CD4-positive, alpha-beta T cell treated with Interleukin-17A for 4 hours (primary cell): ENCODE measurements around the gene BORA.
"Not testable (repeated sequence)": the region's sequence is repeated elsewhere in the genome, so short reads cannot be mapped to it uniquely, and the experiment has no call there.

Experiments used
- DNase-seq: peaks from one replicate; pipeline ENCODE4 v3.0.0-alpha.2; 2020; ENCODE audit warnings: mixed read lengths

BORA gene

GRCh38 chr13:72727417-72728289 lies at the start of gene BORA, which contains the start of gene MZT1:
BORA (plus strand) TSS chr13:72727923; CDS start chr13:72728941, 1,018 bp downstream.
MZT1 (minus strand) TSS chr13:72727629; CDS start chr13:72727602, 27 bp downstream.
- DNase-seq, result peak; percentile 94

DNA sequence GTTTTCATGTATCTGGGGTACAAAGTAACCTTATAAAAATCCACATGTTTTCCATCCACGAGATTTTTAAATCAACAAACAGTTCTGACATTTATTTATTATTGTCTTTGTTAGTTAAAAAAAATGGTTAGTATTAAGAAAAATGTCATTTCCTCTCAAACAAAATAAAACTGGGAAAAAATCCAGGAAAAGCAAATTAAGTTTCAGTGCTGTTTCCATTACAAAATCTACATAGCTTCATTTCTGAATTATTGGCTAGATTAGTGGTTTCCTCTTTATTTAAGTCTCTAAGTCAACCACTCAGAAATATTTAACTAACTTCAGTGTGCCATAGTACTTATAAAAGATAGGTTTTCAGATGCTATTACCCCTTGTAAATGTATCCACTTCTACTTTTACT lies 49.4 kb upstream of the BORA start:
- DNase-seq, result no peak

GRCh38 chr13:72680353-72680752 lies 47.4 kb upstream of the BORA start:
- no peak for DNase-seq

DNA sequence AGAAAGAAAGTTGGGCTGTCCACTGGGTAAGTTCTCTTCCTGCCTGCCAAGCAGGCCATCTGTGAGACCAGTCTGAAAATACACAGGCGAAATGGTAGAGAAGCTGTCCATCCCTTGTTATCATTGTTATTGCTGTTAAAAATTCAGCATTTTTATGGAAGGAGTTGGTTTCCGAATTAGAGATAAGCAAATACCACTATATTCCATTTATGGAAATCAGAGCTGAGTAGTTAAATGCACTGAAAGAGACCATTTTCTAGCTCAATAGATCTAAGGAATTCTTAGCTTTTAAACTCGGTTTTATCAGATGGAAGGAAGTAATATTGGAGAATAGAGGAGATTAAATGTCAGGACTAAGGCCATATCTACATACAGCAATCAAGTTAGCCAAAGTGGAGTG lies 41.0 kb upstream of the BORA start:
- no peak for DNase-seq

DNA sequence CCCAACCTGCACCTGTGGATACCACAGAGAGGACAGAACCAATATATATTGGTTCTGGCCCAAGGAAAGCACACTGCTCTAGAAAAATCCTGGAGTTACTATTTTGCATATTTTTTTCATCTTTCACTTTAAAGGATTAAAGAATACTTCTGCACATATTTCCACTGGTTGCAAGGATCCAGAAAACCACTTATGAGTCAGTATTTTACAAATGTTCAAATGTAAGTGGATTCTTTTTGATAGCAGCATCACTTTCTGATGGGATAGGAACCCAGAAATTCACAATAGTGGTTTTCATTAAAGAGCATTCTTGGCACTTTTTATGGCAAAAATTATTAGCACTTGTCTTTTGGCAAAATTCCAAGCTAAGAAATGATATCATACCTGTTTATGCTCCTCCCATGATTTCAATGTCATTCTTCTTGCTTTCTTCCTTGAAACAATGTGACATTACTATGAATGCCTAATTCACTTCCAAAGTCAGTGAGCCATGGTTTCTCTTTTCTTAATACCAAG lies 38.5 kb upstream of the BORA start:
- no peak for DNase-seq

- no peak for DNase-seq
Observed at GRCh38 chr13:72692884-72693514, 34.7 kb upstream of the BORA start.

GRCh38 chr13:72693832-72694231 lies 33.9 kb upstream of the BORA start:
- no peak for DNase-seq

GRCh38 chr13:72694314-72694713 lies 33.4 kb upstream of the BORA start:
- no peak for DNase-seq

GRCh38 chr13:72696579-72696978 lies 31.1 kb upstream of the BORA start:
- no peak for DNase-seq

DNA sequence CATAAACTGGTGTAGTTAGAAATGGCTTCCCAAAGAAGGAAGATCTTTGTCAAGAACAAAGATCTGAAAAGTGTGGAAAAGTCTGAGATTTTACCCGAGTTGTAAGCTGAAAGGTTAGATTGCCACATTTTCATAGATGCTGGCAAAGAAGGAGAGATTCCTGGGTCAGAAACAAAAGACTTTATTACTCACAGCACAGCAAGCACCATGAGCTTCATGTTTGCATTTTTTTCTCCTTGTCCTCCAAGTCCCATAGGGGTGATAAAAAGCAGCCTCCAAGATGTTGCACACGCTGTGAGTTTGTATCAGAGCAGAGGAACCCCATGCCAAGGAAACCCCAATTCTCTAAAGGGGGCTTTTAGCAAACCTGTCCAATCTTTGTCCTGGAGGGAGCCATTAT lies 29.6 kb upstream of the BORA start:
- no peak for DNase-seq

- no peak for DNase-seq
Observed at GRCh38 chr13:72700509-72700908, 27.2 kb upstream of the BORA start.

- no peak for DNase-seq
Observed at GRCh38 chr13:72716776-72717175, 10.9 kb upstream of the BORA start.

- not testable (repeated sequence) for DNase-seq
Observed at GRCh38 chr13:72726185-72726584, 1.5 kb upstream of the BORA start.

- DNase-seq, result peak; percentile 43
Observed at GRCh38 chr13:72726726-72727416, 852 bp upstream of the BORA start.

- no peak for DNase-seq
Observed at GRCh38 chr13:72728290-72728605, 525 bp downstream of the BORA start.

DNA sequence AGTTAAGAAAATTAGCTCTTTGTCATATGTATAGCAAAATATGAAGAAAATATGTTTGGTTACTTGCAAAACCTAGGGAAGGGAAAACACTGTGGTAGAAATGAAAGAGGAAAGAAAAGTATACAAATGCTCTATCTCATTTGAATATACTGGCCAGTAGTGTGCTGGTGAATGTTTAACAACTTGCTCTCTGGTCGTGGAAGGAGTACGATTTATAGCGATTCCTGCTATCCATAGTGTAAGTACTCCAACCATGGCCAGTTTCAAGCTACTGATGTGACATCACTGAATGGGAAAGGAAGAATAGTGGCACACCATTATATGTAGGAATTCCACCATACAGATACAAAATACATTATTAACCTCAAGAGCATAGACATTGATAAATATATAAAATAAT lies 9.3 kb downstream of the BORA start:
- DNase-seq, result no peak

DNA sequence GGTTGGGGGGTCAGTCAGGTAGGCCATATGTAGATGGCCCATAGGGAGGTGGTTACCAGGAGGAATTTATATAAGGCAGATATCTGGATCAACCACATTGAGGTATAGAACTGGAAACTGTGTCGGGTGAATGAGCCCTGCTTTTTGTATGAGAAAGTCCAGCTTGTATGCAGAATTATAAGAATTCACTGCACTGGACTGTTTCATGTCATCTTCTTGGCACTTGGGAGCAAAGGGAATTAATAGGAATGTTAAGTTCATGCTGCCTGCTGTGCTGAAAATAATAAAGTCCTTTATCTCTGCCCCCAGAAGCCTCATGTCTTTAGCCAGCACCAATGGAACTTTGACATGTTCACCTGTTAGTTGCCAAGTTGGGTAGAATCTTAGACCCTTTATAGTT lies 12.3 kb downstream of the BORA start:
- DNase-seq, result no peak

DNA sequence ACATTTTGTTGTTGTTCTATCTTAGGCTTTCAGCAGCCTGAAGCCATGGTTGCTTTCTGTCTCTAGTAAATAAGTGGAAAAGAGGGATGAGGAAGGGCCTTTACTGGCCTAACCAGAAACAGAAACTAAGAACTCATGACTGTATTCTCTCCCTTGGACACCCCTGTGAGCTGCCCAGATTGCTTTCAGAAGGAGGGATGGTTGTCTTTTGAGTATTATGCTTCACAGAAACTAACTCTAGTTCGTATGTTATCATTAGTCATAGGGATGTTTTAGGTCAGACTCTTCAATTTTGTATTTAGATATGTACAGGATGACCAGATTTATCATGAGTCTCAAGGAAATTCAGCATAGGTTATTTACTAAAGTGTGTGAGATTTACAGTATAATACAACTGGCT lies 17.5 kb downstream of the BORA start:
- DNase-seq, result no peak

- DNase-seq, result no peak
Observed at GRCh38 chr13:72751220-72751619, 23.5 kb downstream of the BORA start.

DNA sequence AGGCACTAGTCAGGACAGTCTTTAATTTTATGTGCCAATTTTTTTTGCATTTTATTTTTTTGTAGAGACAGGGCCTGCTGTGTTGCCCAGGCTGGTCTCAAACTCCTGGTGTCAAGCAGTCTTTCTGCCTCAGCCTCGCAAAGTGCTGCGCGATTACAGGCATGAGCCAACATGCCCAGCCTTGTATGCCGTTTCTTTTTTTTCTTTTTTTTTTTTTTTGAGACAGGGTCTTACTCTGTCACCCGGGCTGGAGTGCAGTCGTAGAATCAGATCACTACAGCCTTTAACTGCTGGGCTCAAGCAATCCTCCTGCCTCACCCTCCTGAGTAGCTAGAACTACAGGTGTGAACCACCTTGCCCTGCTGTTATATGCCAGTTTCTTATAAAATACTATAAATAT lies 26.4 kb downstream of the BORA start:
- no peak for DNase-seq

- DNase-seq, result no peak
Observed at GRCh38 chr13:72757792-72758535, 30.2 kb downstream of the BORA start.

- DNase-seq, result no peak
Observed at GRCh38 chr13:72760189-72760588, 32.5 kb downstream of the BORA start.

GRCh38 chr13:72763411-72763810 lies 35.7 kb downstream of the BORA start:
- DNase-seq, result no peak
